Measurements from ENCODE around the gene TMEM60.
A peak's percentile ranks its signal among the peaks of the same experiment; 100 is the strongest.

The TMEM60 gene

DNA sequence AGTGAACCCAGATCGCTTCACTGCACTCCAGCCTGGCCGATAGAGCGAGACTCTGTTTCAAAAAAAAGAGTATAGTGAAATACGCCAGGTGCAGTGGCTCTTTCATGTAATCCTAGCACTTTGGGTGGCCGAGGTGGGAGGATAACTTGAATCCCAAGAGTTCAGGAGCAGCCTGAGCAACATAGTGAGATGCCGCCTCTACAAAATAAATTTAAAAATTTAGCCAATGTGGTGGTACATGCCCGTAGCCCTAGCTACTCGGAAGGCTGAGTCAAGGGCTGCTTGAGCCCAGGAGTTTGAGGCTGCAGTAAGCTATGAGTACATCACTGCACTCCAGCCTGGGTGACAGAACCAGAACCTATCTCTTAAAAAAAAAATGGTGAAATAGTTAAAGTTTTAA is 27.9 kb downstream of the TMEM60 start:
- DNase-seq (ENCODE audit: low spot score): no peak

DNA sequence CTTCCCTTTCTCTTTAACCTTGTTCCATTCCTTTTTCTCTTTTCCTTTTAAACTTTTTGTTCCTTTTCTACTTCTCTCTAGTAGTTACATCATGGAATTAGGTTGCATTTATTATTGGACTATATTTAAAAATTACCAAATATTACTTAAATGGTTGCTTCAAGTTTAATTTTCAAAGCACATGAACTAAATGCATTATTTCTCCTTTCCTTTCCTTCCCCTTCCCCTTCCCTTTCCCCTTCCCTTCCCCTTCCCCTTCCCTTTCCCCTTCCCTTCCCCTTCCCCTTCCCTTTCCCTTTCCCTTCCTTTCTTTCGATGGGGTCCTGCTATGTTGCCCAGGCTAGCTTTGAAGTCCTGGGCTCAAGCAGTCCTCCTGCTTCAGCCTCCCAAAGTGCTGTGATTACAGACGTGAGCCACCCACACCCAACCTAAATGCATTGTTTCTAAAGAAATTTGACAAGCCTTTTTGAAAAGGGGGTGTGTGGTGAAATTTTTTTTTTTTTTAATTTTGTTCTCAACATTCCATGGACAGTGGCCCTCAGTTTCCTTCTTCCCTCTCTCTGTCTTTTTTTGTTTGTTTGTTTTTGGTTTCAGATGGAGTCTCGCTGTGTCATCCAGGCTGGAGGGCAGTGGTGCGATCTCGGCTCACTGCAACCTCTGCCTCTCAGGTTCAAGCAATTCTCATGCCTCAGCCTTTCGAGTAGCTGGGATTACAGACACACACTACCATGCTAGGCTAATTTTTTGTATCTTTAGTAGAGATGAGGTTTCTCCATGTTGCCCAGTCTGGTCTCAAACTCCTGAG is 31.2 kb downstream of the TMEM60 start:
- no peak for DNase-seq (ENCODE audit: low spot score)

DNA sequence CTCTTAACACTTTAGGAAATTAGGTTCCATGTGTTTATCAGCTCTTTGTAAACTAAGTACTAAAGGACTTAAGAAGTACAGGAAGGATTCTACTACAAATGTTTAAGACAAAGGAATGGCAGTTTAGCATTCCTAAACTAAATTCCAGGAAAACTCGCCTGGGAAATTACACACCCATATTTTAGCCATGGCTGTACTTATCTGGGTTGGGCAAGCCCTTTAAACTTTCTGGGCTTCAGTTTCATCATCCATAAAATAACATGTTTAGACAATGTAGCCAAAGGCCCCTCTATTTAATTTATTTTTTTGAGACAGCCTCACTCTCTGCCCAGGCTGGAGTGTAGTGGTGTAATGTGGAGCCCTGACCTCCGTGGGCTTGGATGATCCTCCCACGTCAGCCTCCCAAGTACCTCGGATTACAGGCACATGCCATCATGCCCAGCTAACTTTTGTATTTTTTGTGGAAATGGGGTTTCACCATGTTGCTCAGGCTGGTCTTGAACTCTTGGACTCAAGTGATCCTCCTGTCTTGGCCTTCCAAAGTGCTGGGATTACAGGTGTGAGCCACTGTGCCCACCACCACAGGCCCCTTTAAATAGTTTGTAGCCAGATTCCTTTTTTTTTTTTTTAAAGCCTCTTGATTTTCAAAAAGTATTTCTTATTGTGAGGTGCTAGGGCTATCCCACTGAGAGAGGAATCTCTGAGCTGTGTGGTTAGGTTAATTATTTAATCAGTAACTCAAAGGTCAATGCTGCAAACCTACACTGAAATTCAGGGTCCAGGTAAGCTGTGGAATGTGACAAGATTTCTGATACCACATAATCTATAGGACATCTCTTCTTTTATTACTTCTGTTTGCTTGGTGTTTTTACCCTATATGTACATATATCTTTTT is 32.1 kb downstream of the TMEM60 start:
- DNase-seq (ENCODE audit: low spot score): no peak

DNA sequence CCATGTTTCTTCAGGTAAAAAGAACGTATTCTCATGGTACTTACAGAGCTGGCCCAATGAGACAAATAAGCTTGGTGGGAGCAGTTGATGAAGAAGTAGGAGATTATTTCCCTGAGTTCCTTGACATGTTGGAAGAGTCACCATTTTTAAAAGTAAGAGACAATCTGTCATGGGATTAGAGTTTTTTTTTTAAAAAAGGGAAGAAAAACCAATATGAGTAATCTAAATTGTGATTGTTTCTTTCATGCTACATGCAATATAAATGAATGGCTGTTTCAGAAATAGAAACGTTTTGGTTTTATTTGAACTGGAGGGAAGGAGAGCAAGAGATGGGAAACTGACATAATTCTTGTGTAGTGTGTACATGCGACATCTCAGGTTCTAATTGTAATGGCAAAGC is 32.8 kb downstream of the TMEM60 start:
- no peak for DNase-seq (ENCODE audit: low spot score)

DNA sequence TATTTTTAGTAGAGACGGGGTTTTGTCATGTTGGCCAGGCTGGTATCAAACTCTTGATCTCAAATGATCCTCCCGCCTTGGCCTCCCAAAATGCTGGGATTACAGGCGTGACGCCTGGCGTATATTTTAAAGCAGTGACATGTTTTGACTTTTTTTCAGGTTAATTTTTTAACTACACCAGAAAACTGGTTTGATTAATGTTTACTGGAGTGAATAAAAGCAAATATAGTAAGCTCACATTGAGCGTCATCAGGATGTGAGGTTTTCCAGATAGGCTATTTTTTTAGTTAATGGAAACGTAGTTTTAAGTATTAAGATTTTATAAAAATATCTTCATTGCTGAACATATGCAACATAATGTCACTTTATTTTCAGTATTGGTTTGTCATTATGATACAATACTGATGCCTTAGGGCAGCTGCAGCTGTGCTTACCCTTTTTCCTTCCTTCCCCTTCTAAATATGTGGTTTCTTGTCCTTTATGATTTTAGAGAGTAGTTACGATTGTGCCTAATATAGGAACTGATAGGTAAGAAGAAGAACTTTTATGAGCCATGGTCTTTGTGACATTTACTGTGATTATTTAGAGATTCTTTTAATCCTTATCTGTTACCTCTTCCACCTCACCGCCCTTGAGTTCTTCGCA is 37.3 kb downstream of the TMEM60 start:
- no peak for DNase-seq (ENCODE audit: low spot score)

DNA sequence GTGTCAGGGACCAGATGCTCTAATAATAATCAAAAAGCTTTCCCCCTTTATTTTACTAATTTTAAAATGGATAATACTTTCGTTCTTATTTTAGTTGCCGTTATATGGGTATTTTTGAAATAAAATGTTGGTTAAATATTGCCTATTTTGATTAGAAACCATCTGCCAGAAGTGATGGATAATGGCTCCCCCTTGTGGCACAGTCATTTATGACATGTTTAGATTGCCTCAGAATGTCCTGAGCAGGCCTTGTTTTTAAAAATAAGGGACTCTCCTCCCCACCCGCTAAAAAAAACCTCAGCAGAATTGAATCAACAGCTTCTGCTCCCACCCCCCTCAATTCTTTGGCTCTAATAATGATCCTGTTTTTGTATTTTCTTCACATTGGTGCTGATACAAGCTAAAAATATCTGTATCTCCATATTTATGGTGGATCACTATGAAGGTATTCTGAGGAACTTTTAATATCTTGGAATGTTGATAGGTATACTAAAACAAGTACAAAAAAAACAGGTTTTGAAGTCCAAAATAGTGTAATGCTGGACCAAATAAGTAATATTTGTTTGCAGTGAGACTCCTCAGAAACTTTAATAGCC is 38.8 kb downstream of the TMEM60 start:
- DNase-seq (ENCODE audit: low spot score): peak; percentile 91

DNA sequence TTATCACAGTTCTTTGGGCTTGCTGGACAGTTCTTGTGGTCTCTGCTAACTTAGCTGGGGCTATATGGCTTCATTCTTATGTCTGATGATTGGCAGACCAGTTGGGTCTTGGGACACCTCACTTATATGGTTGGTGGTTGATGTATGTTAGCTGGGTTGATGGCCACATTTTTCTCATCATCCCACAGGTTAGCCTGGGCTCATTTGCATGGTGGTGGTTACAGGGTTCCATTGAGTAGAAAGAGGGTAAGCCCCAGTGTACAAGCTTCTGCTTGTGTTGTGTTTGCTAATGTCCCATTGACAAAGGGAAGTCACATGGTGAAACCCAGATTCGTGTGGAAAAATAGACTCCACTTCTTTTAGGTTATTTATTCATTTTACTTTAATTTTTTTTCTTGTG is 40.6 kb downstream of the TMEM60 start:
- no peak for DNase-seq (ENCODE audit: low spot score)

DNA sequence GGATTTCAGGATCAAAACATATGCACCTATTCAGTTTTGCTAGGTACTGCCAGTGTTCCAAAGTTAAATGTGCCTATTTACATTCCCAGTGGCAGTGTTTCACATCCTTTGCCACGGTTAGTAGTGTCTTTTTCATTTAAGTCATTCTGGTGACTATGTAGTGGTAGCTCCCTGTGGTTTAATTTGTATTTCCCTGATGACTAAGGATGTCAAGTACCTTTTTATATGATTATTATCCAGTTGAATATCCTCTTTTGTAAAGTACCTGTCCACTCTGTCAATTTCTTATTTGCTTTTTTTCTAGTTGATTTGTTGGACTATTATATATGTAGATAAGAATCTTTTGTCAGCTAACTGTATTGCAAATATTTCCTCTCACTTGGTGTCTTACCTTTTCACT is 45.1 kb downstream of the TMEM60 start:
- DNase-seq (ENCODE audit: low spot score): no peak

DNA sequence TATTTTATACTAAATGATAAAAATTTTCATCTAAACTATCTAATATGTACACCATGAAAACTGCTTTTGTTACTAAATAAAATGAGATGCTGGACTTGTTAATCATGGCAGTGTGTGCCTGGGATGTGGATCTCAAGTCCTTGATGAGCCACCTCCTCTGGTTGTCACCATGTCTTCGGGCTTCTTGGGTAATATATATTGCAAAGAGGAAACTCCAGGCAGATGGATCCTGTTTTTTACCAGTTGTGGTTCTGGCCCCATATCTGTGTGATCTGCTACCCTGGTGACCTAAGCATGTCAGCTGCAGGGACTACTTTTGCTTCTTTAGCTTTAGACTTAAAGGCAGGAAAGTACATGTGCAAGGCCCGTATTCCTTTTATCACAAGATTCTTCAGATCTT is 46.2 kb downstream of the TMEM60 start:
- DNase-seq (ENCODE audit: low spot score): peak; percentile 32

DNA sequence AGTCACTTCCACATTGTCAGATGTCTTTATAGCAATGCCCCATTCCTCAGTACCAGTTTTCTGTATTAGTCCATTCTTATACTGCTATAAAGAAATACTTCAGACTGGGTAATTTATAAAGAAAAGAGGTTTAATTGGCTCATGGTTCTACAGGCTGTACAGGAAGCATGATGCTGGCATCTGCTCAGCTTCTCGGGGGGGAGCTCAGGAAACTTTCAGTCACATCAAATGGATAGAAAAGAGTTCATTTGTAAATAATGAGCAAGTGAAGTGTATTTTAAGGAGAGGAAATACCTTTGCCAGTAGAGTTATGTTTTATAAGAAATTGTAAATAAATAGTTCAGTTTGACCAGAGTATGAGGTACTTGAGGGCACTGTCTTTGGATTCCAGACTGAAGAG is 50.5 kb downstream of the TMEM60 start:
- DNase-seq (ENCODE audit: low spot score): no peak

DNA sequence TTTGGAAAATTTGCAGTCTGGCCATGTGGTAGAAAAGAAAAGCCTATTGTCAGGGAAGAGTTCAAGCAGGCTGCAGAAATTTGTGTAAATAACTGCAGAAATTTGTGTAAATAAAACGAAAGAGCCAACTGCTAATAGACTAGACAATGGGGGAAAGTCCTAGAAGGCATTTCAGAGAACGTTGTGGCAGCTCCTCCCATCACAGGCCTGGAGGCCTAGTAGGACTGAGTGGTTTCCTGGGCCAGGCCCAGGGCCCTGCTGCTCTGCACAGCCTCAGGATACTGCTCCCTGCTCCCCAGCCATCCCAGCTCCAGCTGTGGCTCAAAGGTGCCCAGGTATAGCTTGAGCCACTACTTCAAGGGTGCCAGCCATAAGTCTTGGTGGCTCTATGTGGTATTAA is 51.1 kb downstream of the TMEM60 start:
- DNase-seq (ENCODE audit: low spot score): no peak

DNA sequence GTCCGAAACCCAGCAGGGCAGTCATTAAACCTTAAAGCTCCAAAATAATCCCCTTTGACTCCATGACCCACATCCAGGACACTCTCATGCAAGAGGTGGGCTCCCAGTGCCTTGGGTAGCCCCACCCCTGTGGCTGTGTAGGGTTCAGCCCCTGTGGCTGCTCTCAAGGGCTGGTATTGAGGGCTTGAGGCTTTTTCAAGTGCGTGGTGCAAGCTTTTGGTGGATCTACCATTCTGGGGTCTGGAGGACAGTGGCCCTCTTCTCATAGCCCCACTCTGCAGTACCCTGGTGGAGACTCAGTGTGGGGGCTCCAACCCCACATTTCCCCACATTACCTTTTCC is 51.4 kb downstream of the TMEM60 start:
- no peak for DNase-seq (ENCODE audit: low spot score)

DNA sequence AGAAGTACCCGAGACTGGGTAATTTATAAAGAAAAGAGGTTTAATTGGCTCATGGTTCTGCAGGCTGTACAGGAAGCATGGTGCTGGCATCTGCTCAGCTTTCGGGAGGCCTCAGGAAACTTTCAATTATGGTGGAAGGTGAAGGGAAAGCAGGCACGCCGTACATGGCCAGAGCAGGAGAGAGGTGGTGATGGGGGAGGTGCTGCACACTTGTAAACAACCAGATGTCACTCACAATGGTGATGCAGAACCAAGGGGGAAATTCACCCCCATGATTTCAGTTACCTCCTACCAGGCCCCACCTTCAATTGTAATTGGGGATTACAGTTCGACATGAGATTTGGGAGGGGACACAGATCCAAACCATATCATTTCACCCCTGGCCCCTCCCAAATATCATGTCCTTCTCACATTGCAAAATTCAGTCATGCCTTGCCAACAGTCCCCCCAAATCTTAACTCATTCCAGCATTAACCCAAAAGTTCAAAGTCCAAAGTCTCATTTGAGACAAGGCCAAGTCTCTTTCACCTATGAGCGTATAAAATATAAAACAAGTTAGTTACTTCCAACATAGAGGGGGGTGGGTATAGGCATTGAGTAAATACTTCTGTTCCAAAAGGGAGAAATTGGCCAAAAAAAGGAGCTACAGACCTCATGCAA is 51.9 kb downstream of the TMEM60 start:
- no peak for DNase-seq (ENCODE audit: low spot score)

DNA sequence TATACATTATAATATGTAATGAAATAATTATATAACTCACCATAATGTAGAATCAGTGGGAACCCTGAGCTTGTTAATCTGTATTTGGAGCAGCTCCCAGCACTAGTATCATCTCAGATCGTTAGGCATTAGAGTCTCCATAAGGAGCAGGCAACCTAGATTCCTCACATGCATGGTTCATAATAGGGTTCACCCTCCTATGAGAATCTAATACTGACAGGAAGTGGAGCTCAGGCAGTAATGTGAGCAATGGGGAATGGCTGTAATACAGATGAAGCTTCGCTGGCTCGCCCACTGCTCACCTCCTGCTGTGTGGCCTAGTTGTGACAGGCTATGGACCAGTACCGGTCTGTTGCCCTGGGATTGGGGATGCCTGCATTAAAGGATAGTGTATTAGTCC is 52.5 kb downstream of the TMEM60 start:
- DNase-seq (ENCODE audit: low spot score): no peak
